Stomach (tissue), 4 donors: ENCODE results near the gene KRR1.

ENCODE experiments used
- CTCF ChIP-seq, 7 experiments: fragments of 450-650 bp in 4 of 7; fragments of 200-600 bp in 3 of 7; sonication (generic) in 3 of 7; IDR thresholded peaks; one replicate each; pipeline ENCODE4 v1.5.1; 2016 to 2019; ENCODE audit warnings: antibody characterized with exemption in 7 of 7, control low read depth in 2 of 7, mild to moderate bottlenecking in 1 of 7
- POLR2AphosphoS5 ChIP-seq, 3 donors: sonication (generic); formaldehyde crosslinking; IDR thresholded peaks; one replicate each; pipeline ENCODE4 v1.6.1; 2016; ENCODE audit warnings: antibody characterized with exemption in 3 of 3

GRCh38 chr12:75491169-75491568, 20.2 kb downstream of the KRR1 start:
- TF ChIP-seq POLR2AphosphoS5 (IDR thresholded peaks at IDR 0.05) (no peak), CTCF (IDR thresholded peaks at IDR 0.05) (no peak)
